ENCODE data around the gene EPHX1.

Gene EPHX1

DNA sequence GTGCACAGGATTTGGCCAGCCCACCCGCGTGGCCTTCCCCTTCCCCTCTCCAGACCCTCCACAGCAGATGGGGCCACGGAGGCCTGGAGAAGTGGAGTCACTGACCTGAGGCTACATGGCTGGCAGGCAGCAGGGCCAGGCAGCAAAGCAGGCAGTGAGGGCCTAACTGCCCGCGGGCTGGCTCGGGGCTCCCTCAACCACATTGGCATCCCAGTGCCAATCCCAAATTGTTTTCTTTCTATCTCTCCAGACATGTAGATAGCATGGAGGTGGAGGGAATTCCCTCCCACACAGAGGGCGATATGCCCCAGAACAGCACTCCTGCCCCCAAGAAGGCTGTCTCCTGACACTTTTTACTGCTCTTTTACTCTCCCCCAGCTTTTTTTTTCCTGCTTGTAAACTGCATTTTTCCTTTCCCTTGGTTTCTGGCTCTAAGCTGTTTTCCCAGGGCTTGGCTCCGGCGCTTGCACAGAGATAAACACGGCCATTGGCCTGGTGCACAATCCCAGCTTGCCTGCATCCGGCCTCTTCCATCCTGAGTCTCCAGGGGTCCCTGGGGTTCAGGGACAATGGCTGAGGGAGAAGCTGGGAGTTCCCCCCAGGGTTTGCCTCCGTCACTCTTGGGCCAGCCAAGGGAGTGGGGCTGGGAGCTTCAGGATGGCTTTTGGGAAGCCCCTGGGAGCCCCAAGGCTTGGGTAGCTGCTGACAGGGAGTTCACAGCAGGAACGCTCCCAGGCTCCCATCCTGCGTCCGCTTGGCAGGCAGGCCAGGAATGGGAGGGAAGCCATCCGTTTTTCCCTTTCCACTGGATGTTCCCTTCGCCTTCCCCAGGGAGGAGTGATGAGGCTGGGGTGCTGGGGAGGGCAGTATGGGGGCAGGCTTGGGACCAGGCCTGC lies 7.0 kb downstream of the EPHX1 start:
- DNase-seq (ENCODE audit: extremely low read depth, low read depth) = no peak
- TF ChIP-seq, protein P1, sequence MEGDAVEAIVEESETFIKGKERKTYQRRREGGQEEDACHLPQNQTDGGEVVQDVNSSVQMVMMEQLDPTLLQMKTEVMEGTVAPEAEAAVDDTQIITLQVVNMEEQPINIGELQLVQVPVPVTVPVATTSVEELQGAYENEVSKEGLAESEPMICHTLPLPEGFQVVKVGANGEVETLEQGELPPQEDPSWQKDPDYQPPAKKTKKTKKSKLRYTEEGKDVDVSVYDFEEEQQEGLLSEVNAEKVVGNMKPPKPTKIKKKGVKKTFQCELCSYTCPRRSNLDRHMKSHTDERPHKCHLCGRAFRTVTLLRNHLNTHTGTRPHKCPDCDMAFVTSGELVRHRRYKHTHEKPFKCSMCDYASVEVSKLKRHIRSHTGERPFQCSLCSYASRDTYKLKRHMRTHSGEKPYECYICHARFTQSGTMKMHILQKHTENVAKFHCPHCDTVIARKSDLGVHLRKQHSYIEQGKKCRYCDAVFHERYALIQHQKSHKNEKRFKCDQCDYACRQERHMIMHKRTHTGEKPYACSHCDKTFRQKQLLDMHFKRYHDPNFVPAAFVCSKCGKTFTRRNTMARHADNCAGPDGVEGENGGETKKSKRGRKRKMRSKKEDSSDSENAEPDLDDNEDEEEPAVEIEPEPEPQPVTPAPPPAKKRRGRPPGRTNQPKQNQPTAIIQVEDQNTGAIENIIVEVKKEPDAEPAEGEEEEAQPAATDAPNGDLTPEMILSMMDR (IDR thresholded peaks at IDR 0.05; ENCODE audit: low read depth, low read length) = no peak

DNA sequence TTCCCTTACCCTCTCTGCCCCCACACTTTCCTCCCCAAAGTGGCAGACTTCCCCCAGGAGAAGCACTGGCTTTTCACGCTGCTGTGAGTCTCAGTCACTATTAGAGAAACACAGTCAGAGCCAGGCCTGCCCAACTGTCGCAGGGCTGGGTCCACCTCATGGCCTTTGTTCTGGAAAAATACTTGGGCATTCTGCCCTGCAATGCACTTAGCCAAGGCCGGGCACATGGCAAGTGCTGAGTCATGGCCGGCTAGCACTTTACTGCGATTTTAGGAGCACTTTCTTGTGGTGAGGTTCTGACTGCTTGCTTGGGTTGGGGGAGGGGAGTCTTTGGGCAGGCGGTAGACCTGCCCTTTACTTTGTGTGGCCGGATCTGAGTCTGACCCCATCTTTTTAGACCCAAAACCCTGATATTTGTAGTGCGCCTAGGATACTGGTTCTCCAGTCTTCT lies 7.7 kb downstream of the EPHX1 start:
- TF ChIP-seq, protein P1 (IDR thresholded peaks at IDR 0.05; ENCODE audit: low read depth, low read length) = no peak
- peak; percentile 86 for DNase-seq (ENCODE audit: extremely low read depth, low read depth)

DNA sequence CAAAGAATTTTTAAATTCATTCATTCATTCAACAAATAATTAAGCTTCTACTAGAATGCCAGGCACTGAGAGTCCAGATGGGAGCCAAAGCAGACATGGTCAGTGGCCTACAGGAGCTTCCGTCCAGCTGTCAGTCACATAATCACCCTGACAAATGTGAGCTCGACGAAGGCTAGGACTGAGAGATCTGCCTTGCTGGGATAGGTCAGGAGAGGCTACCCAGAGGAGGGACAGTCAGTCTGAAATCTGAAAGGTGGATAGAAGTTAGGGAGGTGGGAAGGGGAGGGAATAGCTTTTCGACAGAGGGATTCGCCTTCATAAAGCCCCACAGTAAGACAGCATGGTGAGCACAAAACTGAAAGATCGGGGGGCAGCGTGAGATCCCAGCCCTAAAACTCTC lies 8.3 kb downstream of the EPHX1 start:
- no peak for DNase-seq (ENCODE audit: extremely low read depth, low read depth)
- TF ChIP-seq, protein P1 (IDR thresholded peaks at IDR 0.05; ENCODE audit: low read depth, low read length) = no peak

DNA sequence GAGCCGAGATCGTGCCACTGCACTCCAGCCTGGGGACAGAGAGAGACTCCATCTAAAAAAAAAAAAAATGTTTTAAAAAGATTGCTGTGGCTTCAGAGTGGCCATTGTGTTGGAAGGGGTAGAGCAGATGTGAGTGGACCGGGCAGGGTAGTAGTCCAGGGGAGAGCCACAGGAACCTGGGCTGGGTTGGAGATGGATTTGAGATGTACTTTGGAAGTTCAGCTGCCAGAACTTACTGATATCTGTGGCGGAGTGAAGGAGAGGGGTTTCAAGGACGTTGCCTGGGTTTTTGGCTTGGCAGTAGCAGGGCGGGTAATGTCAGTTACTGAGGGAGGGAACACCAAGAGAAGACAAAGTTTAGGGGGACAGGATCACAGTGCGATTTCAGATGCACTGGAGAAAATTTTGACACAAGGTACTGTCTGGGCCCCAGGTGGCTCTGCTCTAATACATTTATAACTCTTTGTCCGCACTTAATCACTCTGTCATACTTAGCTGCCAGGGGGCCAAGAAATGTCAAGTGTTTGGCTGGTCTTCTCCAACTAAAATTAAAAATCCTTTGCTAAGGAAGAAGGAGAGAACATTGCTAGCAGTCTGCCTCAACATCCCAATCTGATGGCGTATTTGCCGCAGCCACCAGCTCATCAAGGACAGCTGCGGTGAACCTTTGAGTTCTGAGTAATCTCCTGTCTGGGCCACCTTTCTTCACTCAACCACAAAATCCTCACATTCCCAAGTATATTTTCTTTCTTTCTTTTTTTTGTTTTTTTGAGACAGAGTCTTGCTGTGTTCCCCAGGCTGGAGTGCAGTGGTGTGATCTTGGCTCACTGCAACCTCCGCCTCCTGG lies 9.6 kb downstream of the EPHX1 start:
- TF ChIP-seq, protein P1 (IDR thresholded peaks at IDR 0.05; ENCODE audit: low read depth, low read length) = no peak
- DNase-seq (ENCODE audit: extremely low read depth, low read depth) = no peak

DNA sequence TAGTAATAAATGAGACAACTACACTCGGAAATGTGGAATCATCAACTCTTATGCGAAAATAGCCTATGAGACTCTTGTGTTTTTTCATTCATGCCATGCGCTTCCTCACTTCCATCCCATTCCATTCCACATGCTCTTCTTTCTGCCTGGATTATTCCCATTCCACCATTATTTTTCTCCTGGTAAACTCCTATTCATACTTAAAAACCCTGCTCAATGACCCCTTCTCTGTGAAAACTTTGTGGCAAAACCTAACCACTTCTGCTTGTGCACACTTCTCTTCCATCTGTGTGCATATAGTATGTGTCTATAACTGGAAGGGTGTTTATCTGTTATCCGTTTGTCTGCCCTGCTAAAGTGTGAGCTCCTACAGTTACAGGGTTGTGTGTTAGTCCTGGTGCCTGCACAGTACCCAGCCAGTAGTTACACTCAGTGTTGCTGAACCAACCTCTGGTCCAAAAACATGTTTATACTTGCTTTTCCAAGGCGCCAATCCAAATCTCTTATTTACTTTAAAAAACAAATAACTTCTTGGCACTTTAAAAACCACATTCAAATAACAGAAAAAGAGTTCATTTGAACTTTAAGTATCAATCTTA lies 10.7 kb downstream of the EPHX1 start:
- TF ChIP-seq, protein P1 (IDR thresholded peaks at IDR 0.05; ENCODE audit: low read depth, low read length) = no peak
- no peak for DNase-seq (ENCODE audit: extremely low read depth, low read depth)

DNA sequence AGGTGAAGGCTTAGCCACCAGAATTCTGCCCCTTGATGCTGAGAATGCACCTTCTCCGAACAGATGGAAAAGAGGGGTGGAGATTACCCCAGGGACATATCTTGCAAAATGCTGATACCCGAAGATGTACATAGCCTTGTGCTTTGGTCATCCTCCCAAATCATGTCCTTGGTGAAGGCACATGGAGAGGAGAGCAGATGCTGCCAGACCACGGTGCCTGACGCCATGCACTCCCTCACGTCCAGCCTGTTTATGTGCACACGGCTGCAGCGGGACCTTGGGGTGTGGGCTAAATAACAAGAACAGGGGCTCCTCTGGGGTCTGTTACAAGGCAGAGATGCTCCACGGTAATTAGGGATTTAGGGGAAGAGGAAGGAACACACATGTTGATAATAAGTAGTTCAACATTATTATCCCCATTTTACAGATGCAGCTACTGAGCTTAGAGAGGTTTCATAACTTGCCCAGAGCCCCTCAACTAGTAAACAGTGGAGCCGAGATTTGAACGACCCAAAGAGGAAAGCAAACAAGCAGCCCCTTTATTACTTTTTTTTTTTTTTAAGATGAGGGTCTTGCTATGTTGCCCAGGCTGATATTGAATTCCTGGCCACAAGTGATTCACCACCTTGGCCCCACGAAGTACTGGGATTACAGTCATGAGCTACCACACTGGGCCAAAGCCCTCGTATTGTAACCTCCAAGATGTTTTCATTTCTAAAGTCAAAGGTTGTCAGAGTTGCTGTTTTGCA lies 12.9 kb downstream of the EPHX1 start:
- DNase-seq (ENCODE audit: extremely low read depth, low read depth) = no peak
- TF ChIP-seq, protein P1 (IDR thresholded peaks at IDR 0.05; ENCODE audit: low read depth, low read length) = no peak
